HTR-8/SVneo (cell line): Measurements from ENCODE around the gene SLC7A4.
"Not testable (repeated sequence)": the region's sequence is repeated elsewhere in the genome, so short reads cannot be mapped to it uniquely, and the experiment has no call there.

Experiments used
- DNase-seq: peaks from one replicate; pipeline ENCODE4 v3.0.0; 2011; ENCODE audit warnings: low spot score, mixed read lengths; ENCODE audit not compliant: insufficient read length
- FAIRE-seq: peaks from 2 replicates; lab custom pipeline; 2011; peaks lifted over from hg19 to GRCh38; lab: Jason Lieb, UNC

Gene SLC7A4

GRCh38 chr22:21025763-21026755, 6.3 kb downstream of the SLC7A4 start:
- FAIRE-seq (no peak), DNase-seq (no peak)

- DNase-seq: no peak
- no peak for FAIRE-seq
These were observed 7.1 kb downstream of the SLC7A4 start for GRCh38 chr22:21025266-21025665.

GRCh38 chr22:21022955-21023614, 9.3 kb downstream of the SLC7A4 start:
- no peak for FAIRE-seq

GRCh38 chr22:21022507-21022906, 9.9 kb downstream of the SLC7A4 start:
- FAIRE-seq (no peak), DNase-seq (no peak)

More at GRCh38 chr22:21022955-21023614, 9.3 kb downstream of the SLC7A4 start:
- DNase-seq: no peak

- FAIRE-seq: no peak
- no peak for DNase-seq
These were observed 11.4 kb downstream of the SLC7A4 start for GRCh38 chr22:21020802-21021429.

GRCh38 chr22:21018314-21018713, 14.0 kb downstream of the SLC7A4 start:
- no peak for DNase-seq
- no peak for FAIRE-seq

- FAIRE-seq (no peak), DNase-seq (no peak)
These were observed 15.5 kb downstream of the SLC7A4 start for GRCh38 chr22:21016644-21017420.

- no peak for DNase-seq
- no peak for FAIRE-seq
These were observed 16.8 kb downstream of the SLC7A4 start for GRCh38 chr22:21015466-21016006.

- DNase-seq: no peak
- peak; percentile 79 for FAIRE-seq
These were observed 17.5 kb downstream of the SLC7A4 start, which contains the start of gene P2RX6 for GRCh38 chr22:21014726-21015465. Gene P2RX6 (plus strand): TSS chr22:21015165. CDS start chr22:21015175, 10 bp downstream.

- FAIRE-seq (peak; percentile 59), DNase-seq (peak; percentile 88)
These were observed 18.1 kb downstream of the SLC7A4 start for GRCh38 chr22:21014202-21014725.

GRCh38 chr22:21013657-21014201, 18.6 kb downstream of the SLC7A4 start:
- FAIRE-seq (no peak), DNase-seq (no peak)

GRCh38 chr22:21012446-21013407, 19.6 kb downstream of the SLC7A4 start:
- FAIRE-seq: no peak
- DNase-seq: no peak

- FAIRE-seq: no peak
- DNase-seq: no peak
These were observed 21.8 kb downstream of the SLC7A4 start for GRCh38 chr22:21010426-21011113.

- DNase-seq (no peak), FAIRE-seq (no peak)
These were observed 22.5 kb downstream of the SLC7A4 start for GRCh38 chr22:21009638-21010425.

- DNase-seq, FAIRE-seq: not testable (repeated sequence)
These were observed 23.2 kb downstream of the SLC7A4 start for GRCh38 chr22:21009208-21009607.

GRCh38 chr22:21003782-21004181, 28.6 kb downstream of the SLC7A4 start:
- DNase-seq (no peak), FAIRE-seq (no peak)
